GM12878 (cell line): Measurements from ENCODE around the gene HMGN4. TPM values are rescaled to one million over a fixed set of nuclear protein-coding genes. Genes with fewer than 3 reads are reported as not detected.

Experiments
- ATF7 ChIP-seq: fragments of 450-650 bp; IDR thresholded peaks from 2 replicates; pipeline ENCODE4 v1.6.1; 2016; ENCODE audit warnings: low read depth, mild to moderate bottlenecking
- CBFB ChIP-seq: IDR thresholded peaks from 2 replicates; pipeline ENCODE4 v1.6.1; 2016; ENCODE audit warnings: antibody characterized with exemption, low read depth
- CUX1 ChIP-seq: IDR thresholded peaks from 2 replicates; pipeline ENCODE4 v1.6.1; 2012; ENCODE audit warnings: improper control_type of control experiment, low read depth, low read length; ENCODE audit not compliant: insufficient replicate concordance
- ETV6 ChIP-seq, 2 experiments: fragments of 450-650 bp in 1 of 2; IDR thresholded peaks in 1 of 2; conservative IDR thresholded peaks in 1 of 2; 2 replicates each; pipeline ENCODE4 v1.6.1; 2014; ENCODE audit warnings: antibody characterized with exemption in 1 of 2, borderline replicate concordance in 1 of 2, low read depth in 1 of 2, mild to moderate bottlenecking in 1 of 2, moderate library complexity in 1 of 2
- FOXK2 ChIP-seq: fragments of 450-650 bp; IDR thresholded peaks from 2 replicates; pipeline ENCODE4 v1.6.1; 2017; ENCODE audit warnings: mild to moderate bottlenecking, moderate library complexity
- GABPA ChIP-seq: IDR thresholded peaks from 2 replicates; pipeline ENCODE4 v1.6.1; 2014; ENCODE audit warnings: antibody characterized with exemption, low read depth, mild to moderate bottlenecking, inconsistent platforms
- HDGF ChIP-seq: fragments of 450-650 bp; IDR thresholded peaks from 2 replicates; pipeline ENCODE4 v1.6.1; 2016; ENCODE audit warnings: antibody characterized with exemption
- JUND ChIP-seq: IDR thresholded peaks from 2 replicates; pipeline ENCODE4 v1.6.1; 2012; ENCODE audit warnings: low read depth, mild to moderate bottlenecking, low read length, improper control_type of control experiment, moderate library complexity
- NBN ChIP-seq: fragments of 450-650 bp; IDR thresholded peaks from 2 replicates; pipeline ENCODE4 v1.6.1; 2016
- NFIC ChIP-seq: IDR thresholded peaks from 2 replicates; pipeline ENCODE4 v1.6.1; 2012; ENCODE audit warnings: low read depth, mild to moderate bottlenecking, inconsistent platforms, low read length, moderate library complexity
- NR2C1 ChIP-seq: fragments of 450-650 bp; IDR thresholded peaks from 2 replicates; pipeline ENCODE4 v1.6.1; 2017; ENCODE audit warnings: antibody characterized with exemption, mild to moderate bottlenecking, moderate library complexity
- NR2F1 ChIP-seq: fragments of 450-650 bp; conservative IDR thresholded peaks from 2 replicates; pipeline ENCODE4 v1.6.1; 2017; ENCODE audit warnings: mild to moderate bottlenecking
- POLR2AphosphoS5 ChIP-seq: IDR thresholded peaks from 2 replicates; pipeline ENCODE4 v1.6.1; 2011; ENCODE audit warnings: mild to moderate bottlenecking, low read length, inconsistent platforms
- SIX5 ChIP-seq: IDR thresholded peaks from 2 replicates; pipeline ENCODE4 v1.6.1; 2011; ENCODE audit warnings: mild to moderate bottlenecking, low read depth, low read length, moderate library complexity; ENCODE audit not compliant: severe bottlenecking
- SMARCA5 ChIP-seq: fragments of 450-650 bp; IDR thresholded peaks from 2 replicates; pipeline ENCODE4 v1.6.1; 2017; ENCODE audit warnings: mild to moderate bottlenecking
- SREBF2 ChIP-seq: IDR thresholded peaks from 2 replicates; pipeline ENCODE4 v1.6.1; 2012; ENCODE audit warnings: mild to moderate bottlenecking, low read length
- TCF7 ChIP-seq: IDR thresholded peaks from 2 replicates; pipeline ENCODE4 v1.6.1; 2014; ENCODE audit warnings: antibody characterized with exemption, borderline replicate concordance
- YY1 ChIP-seq: IDR thresholded peaks from 2 replicates; pipeline ENCODE4 v1.6.1; 2011; ENCODE audit warnings: low read depth, mild to moderate bottlenecking, low read length
- ZBED1 ChIP-seq: IDR thresholded peaks from 2 replicates; pipeline ENCODE4 v1.6.1; 2016; ENCODE audit warnings: borderline replicate concordance
- ZNF217 ChIP-seq: fragments of 450-650 bp; IDR thresholded peaks from 2 replicates; pipeline ENCODE4 v1.6.1; 2017; ENCODE audit warnings: antibody characterized with exemption, mild to moderate bottlenecking
- ZNF24 ChIP-seq: fragments of 450-650 bp; IDR thresholded peaks from 2 replicates; pipeline ENCODE4 v1.6.1; 2017; ENCODE audit warnings: antibody characterized with exemption, mild to moderate bottlenecking
- polyA plus RNA-seq, 11 experiments: library from polyadenylated mRNA; depleted of rRNA in 4 of 11; unstranded in 6 of 11; stranded (reverse) in 5 of 11; fragments of >200 nt; fragmentation: Nextera tagmentation in 4 of 11; fragmentation: Illumina TruSeq in 1 of 11; extraction: Ambion mirVana in 4 of 11; extraction: Trizol in 1 of 11; gene quantifications; 1 replicate in 1 of 11; 2 replicates in 10 of 11; pipeline versions ENCODE4 v1.2.1 to v1.2.3, GENCODE V29; 2011 to 2016; ENCODE audit warnings: inconsistent platforms in 2 of 11, missing spikeins in 2 of 11, low read depth in 1 of 11
- total RNA-seq, 4 experiments: library from RNA; depleted of rRNA in 3 of 4; stranded (reverse); fragments of >200 nt in 3 of 4; fragmentation: Illumina TruSeq in 1 of 4; extraction: Trizol in 1 of 4; gene quantifications; 2 replicates each; pipeline versions ENCODE4 v1.2.1 to v1.2.3, GENCODE V29; 2013 to 2021
- TF ChIP-seq, protein P1 (sequence below), 3 experiments: IDR thresholded peaks in 2 of 3; conservative IDR thresholded peaks in 1 of 3; 2 replicates each; pipeline ENCODE4 v1.5.1; 2011; ENCODE audit warnings: low read depth in 3 of 3, low read length in 3 of 3, mild to moderate bottlenecking in 3 of 3, control low read depth in 2 of 3, moderate library complexity in 2 of 3, inconsistent platforms in 1 of 3, mixed read lengths in 1 of 3; ENCODE audit not compliant: control insufficient read depth in 2 of 3, insufficient read depth in 1 of 3; ENCODE audit errors: extremely low read depth in 1 of 3
- TF ChIP-seq, protein P2 (sequence below): fragments of 450-650 bp; conservative IDR thresholded peaks from 2 replicates; pipeline ENCODE4 v1.6.1; 2017; ENCODE audit warnings: mild to moderate bottlenecking, moderate library complexity

Gene HMGN4
- total and polyA plus RNA-seq, 10 of the 15 experiments (the other 5 are each of a cell fraction or from before 2014, with no cell fraction given): 26.7 to 99.1 (median 76.7) TPM

GRCh38 chr6:26571592-26572296 lies 33.6 kb downstream of the HMGN4 start (continued):
- no peak for TF ChIP-seq CUX1
- peak; percentile 35; the same call in 1 of the 2 replicates for TF ChIP-seq TCF7
- TF ChIP-seq SMARCA5: peak; percentile 58; the same call in 1 of the 2 replicates
- peak; percentile 89 for TF ChIP-seq SREBF2
- TF ChIP-seq ATF7: peak; percentile 35; the same call in 1 of the 2 replicates
- TF ChIP-seq NBN: 0 out of 2 replicates have a peak, but pooled peaks have one; percentile 21
- TF ChIP-seq JUND: no peak
- no peak for TF ChIP-seq HDGF
- TF ChIP-seq, protein P1, sequence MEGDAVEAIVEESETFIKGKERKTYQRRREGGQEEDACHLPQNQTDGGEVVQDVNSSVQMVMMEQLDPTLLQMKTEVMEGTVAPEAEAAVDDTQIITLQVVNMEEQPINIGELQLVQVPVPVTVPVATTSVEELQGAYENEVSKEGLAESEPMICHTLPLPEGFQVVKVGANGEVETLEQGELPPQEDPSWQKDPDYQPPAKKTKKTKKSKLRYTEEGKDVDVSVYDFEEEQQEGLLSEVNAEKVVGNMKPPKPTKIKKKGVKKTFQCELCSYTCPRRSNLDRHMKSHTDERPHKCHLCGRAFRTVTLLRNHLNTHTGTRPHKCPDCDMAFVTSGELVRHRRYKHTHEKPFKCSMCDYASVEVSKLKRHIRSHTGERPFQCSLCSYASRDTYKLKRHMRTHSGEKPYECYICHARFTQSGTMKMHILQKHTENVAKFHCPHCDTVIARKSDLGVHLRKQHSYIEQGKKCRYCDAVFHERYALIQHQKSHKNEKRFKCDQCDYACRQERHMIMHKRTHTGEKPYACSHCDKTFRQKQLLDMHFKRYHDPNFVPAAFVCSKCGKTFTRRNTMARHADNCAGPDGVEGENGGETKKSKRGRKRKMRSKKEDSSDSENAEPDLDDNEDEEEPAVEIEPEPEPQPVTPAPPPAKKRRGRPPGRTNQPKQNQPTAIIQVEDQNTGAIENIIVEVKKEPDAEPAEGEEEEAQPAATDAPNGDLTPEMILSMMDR (IDR thresholded peaks at IDR 0.05 in 2 of 3, conservative IDR thresholded peaks at IDR 0.05 in 1 of 3; ENCODE audit: control insufficient read depth in 2 of 3, extremely low read depth in 1 of 3, insufficient read depth in 1 of 3, low read depth in 3 of 3, low read length in 3 of 3): peak in 1 of 3 experiments; percentile 1; a peak in 1 of 6 replicates
- TF ChIP-seq ZNF217: peak; percentile 48; the same call in 1 of the 2 replicates
- no peak for TF ChIP-seq NFIC
- TF ChIP-seq NR2C1: no peak
- peak; percentile 81 for TF ChIP-seq YY1
- TF ChIP-seq, protein P2, sequence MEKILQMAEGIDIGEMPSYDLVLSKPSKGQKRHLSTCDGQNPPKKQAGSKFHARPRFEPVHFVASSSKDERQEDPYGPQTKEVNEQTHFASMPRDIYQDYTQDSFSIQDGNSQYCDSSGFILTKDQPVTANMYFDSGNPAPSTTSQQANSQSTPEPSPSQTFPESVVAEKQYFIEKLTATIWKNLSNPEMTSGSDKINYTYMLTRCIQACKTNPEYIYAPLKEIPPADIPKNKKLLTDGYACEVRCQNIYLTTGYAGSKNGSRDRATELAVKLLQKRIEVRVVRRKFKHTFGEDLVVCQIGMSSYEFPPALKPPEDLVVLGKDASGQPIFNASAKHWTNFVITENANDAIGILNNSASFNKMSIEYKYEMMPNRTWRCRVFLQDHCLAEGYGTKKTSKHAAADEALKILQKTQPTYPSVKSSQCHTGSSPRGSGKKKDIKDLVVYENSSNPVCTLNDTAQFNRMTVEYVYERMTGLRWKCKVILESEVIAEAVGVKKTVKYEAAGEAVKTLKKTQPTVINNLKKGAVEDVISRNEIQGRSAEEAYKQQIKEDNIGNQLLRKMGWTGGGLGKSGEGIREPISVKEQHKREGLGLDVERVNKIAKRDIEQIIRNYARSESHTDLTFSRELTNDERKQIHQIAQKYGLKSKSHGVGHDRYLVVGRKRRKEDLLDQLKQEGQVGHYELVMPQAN: no peak
- TF ChIP-seq POLR2AphosphoS5: no peak
- peak; percentile 99 for TF ChIP-seq ZNF24
- no peak for TF ChIP-seq ETV6 (conservative IDR thresholded peaks at IDR 0.05 in 1 of 2, IDR thresholded peaks at IDR 0.05 in 1 of 2; ENCODE audit: borderline replicate concordance in 1 of 2, low read depth in 1 of 2)
- TF ChIP-seq CBFB: peak; percentile 70; the same call in 1 of the 2 replicates
- peak; percentile 50; the same call in 1 of the 2 replicates for TF ChIP-seq GABPA
- TF ChIP-seq SIX5: no peak
- TF ChIP-seq ZBED1: 0 out of 2 replicates have a peak, but pooled peaks have one; percentile 29
- 0 out of 2 replicates have a peak, but pooled peaks have one; percentile 16 for TF ChIP-seq FOXK2
- TF ChIP-seq NR2F1: peak; percentile 87
